NCI-H1417 (cell line): ENCODE measurements around the gene NKAIN2.
"Not testable (repeated sequence)": the region's sequence is repeated elsewhere in the genome, so short reads cannot be mapped to it uniquely, and the experiment has no call there.

Experiments
- DNase-seq, 3 experiments: peaks; one replicate each; lab custom pipeline; 2025; lab: John Stamatoyannopoulos, UW

Gene NKAIN2

GRCh38 chr6:124203101-124203811, 399.6 kb downstream of the NKAIN2 start:
- DNase-seq = no peak

- DNase-seq = no peak
Observed at GRCh38 chr6:124203812-124204167, 400.1 kb downstream of the NKAIN2 start.

- DNase-seq = no peak
Observed at GRCh38 chr6:124205921-124206320, 402.3 kb downstream of the NKAIN2 start.

GRCh38 chr6:124223611-124224345, 420.1 kb downstream of the NKAIN2 start:
- DNase-seq = no peak

GRCh38 chr6:124226396-124226795, 422.7 kb downstream of the NKAIN2 start:
- DNase-seq = no peak

GRCh38 chr6:124233221-124233620, 429.6 kb downstream of the NKAIN2 start:
- DNase-seq = no peak

GRCh38 chr6:124234801-124235200, 431.1 kb downstream of the NKAIN2 start:
- DNase-seq = no peak

GRCh38 chr6:124237911-124238310, 434.2 kb downstream of the NKAIN2 start:
- no peak for DNase-seq

- not testable (repeated sequence) for DNase-seq
Observed at GRCh38 chr6:124238408-124238807, 434.7 kb downstream of the NKAIN2 start.

- peak in 2 of 3 experiments; percentile 29 to 86 for DNase-seq
Observed at GRCh38 chr6:124254941-124255685, 451.4 kb downstream of the NKAIN2 start.

GRCh38 chr6:124260337-124260736, 456.7 kb downstream of the NKAIN2 start:
- DNase-seq = peak in 1 of 3 experiments; percentile 5

GRCh38 chr6:124269733-124270132, 466.1 kb downstream of the NKAIN2 start:
- no peak for DNase-seq

GRCh38 chr6:124273701-124274100, 470.0 kb downstream of the NKAIN2 start:
- DNase-seq = no peak

GRCh38 chr6:124282541-124282940, 478.9 kb downstream of the NKAIN2 start:
- DNase-seq = no peak

- no peak for DNase-seq
Observed at GRCh38 chr6:124283486-124283885, 479.8 kb downstream of the NKAIN2 start.

GRCh38 chr6:124285146-124285545, 481.5 kb downstream of the NKAIN2 start:
- no peak for DNase-seq

GRCh38 chr6:124294574-124295200, 491.0 kb downstream of the NKAIN2 start:
- no peak for DNase-seq

- no peak for DNase-seq
Observed at GRCh38 chr6:124297507-124297906, 493.8 kb downstream of the NKAIN2 start.

- DNase-seq = peak; percentile 29 to 82 (median 42)
Observed at GRCh38 chr6:124298730-124299129, 495.1 kb downstream of the NKAIN2 start.

- not testable (repeated sequence) for DNase-seq
Observed at GRCh38 chr6:124300907-124301306, 497.2 kb downstream of the NKAIN2 start.

GRCh38 chr6:124303971-124304370, 500.3 kb downstream of the NKAIN2 start:
- no peak for DNase-seq

- DNase-seq = no peak
Observed at GRCh38 chr6:124310139-124310538, 506.5 kb downstream of the NKAIN2 start.
